Endothelial cell (in vitro differentiated cells): Measurements from ENCODE around the gene KLHL40. TPM values are rescaled to one million over a fixed set of nuclear protein-coding genes. Genes with fewer than 3 reads are reported as not detected.

Experiments used
- DNase-seq: peaks from one replicate; pipeline ENCODE4 v3.0.0; 2021; ENCODE audit warnings: low spot score
- H3K27ac Mint-ChIP-seq: one replicate; pipeline ENCODE4 v1.8.0; 2021; ENCODE audit warnings: mixed read lengths, inconsistent platforms; ENCODE audit not compliant: unreplicated experiment
- H3K27me3 Mint-ChIP-seq: one replicate; pipeline ENCODE4 v1.8.0; 2021; ENCODE audit warnings: mild to moderate bottlenecking, moderate library complexity, mixed read lengths, inconsistent platforms; ENCODE audit not compliant: unreplicated experiment
- H3K36me3 Mint-ChIP-seq: one replicate; pipeline ENCODE4 v1.8.0; 2021; ENCODE audit warnings: mild to moderate bottlenecking, low read depth, mixed read lengths, inconsistent platforms; ENCODE audit not compliant: unreplicated experiment
- H3K4me1 Mint-ChIP-seq: one replicate; pipeline ENCODE4 v1.8.0; 2021; ENCODE audit warnings: mild to moderate bottlenecking, mixed read lengths, inconsistent platforms; ENCODE audit not compliant: unreplicated experiment
- H3K4me3 Mint-ChIP-seq: one replicate; pipeline ENCODE4 v1.8.0; 2021; ENCODE audit warnings: mild to moderate bottlenecking, mixed read lengths, inconsistent platforms; ENCODE audit not compliant: unreplicated experiment
- H3K9me3 Mint-ChIP-seq: one replicate; pipeline ENCODE4 v1.8.0; 2021; ENCODE audit warnings: mixed read lengths, inconsistent platforms; ENCODE audit not compliant: unreplicated experiment
- total RNA-seq: library from RNA; stranded (reverse); fragmentation: NEBNext Ultra II Directional; extraction: Animal tissue kit (Norgen Biotek cat#: 25700); gene quantifications from one replicate; pipeline ENCODE4 v1.2.1, GENCODE V29; 2021; ENCODE audit not compliant: unreplicated experiment
- TF ChIP-seq, protein P1 (sequence below): fragments of 200-600 bp; sonication (generic); IDR thresholded peaks from one replicate; pipeline ENCODE4 v1.5.0; 2021; ENCODE audit warnings: antibody characterized with exemption; ENCODE audit not compliant: unreplicated experiment

KLHL40 gene
- total RNA-seq, 1 donor from 2014 or later = not detected

DNA sequence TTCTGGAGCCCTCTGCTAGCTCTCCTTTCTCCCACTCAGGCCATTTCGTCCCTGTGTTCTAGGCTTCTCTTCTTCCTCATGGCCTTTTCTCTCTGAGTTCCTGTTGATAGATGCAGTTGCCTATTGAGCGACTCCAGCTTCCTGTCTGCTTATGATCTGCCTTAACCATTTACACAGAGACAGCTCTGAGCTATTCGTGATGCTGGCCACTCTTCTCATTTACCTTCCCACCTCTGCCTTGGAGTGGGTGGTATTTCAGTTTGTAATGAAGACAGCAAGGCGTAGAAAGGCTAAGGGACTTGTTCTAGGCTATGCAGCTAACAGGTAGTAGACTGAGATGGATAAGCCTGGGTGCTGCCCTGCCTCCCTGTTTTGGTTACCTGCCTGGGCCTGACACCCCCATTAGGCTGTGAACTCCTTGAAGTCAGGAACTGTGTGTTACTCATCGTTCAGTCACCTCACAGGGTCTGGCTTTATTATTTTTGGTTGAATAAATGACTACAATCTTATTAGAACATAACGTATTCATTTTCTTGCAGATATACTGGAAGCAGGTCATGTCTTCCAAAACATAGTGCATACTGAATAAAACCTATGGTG is 44.5 kb upstream of the KLHL40 start:
- TF ChIP-seq, protein P1, sequence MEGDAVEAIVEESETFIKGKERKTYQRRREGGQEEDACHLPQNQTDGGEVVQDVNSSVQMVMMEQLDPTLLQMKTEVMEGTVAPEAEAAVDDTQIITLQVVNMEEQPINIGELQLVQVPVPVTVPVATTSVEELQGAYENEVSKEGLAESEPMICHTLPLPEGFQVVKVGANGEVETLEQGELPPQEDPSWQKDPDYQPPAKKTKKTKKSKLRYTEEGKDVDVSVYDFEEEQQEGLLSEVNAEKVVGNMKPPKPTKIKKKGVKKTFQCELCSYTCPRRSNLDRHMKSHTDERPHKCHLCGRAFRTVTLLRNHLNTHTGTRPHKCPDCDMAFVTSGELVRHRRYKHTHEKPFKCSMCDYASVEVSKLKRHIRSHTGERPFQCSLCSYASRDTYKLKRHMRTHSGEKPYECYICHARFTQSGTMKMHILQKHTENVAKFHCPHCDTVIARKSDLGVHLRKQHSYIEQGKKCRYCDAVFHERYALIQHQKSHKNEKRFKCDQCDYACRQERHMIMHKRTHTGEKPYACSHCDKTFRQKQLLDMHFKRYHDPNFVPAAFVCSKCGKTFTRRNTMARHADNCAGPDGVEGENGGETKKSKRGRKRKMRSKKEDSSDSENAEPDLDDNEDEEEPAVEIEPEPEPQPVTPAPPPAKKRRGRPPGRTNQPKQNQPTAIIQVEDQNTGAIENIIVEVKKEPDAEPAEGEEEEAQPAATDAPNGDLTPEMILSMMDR = no peak
- Mint-ChIP-seq H3K9me3 (no peaks in the 10 kb centered on the region), H3K4me3 (peak overlapping the region; percentile 70), H3K36me3 (peaks cover 27% of the 10 kb centered on the region), H3K27me3 (peaks cover 3% of the 10 kb centered on the region), H3K4me1 (peaks cover 13% of the 10 kb centered on the region), H3K27ac (peak overlapping the region; percentile 92)
- DNase-seq = no peak

DNA sequence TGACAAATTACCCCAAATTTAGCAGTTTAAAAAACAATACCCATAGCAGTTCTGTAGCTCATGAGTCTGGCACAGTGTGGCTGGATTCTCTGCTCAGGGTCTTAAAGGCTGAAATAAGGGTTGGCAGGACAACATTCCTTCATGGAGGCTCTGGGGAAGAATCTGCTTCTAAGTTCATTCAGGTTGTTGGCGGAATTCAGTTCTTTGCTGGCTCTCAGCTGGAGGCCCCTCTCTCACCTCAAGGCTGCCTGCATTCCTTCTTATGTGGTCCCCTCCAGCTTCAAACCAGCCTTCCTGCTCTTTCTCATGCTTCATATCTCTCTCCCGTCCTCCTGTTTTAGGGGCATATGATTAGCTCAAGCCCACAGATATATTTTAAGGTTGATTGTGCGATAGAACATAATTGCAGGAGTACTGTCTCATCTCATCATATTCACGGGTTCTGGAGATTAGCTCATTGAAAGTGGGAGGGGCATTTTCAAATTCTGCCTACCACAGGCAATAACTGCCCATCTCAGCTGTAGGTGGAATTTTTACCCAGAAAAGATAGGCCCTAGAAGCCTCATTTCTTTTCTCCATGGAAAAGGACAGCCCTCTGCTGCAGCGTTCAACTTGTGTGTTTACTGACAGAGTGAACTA is 37.4 kb upstream of the KLHL40 start:
- DNase-seq = no peak
- TF ChIP-seq, protein P1 = no peak
- Mint-ChIP-seq H3K36me3 (peaks cover 31% of the 10 kb centered on the region), H3K27ac (peak overlapping the region; percentile 13), H3K9me3 (no peaks in the 10 kb centered on the region), H3K4me3 (no peak overlapping the region), H3K4me1 (peaks cover 25% of the 10 kb centered on the region), H3K27me3 (peaks cover 12% of the 10 kb centered on the region)

DNA sequence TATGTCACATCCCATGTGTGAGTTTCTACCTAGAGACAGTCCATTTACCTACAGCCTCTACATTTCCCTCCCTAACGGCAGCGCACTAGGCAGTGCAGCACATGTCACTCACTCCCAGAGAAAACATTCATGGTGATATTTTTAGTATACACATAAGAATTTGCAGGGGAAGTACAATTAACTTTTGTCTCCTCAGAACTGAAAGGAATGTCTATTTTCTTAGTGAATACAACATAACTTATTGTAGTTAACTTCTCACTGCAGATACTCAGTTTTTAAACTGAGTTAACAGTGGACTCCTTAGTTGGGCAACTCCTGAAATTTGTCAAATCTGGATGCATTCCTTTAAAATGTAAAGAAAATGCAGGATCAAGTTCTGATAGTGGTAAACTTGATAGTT is 36.3 kb upstream of the KLHL40 start:
- Mint-ChIP-seq H3K4me3 (peak overlapping the region; percentile 60), H3K4me1 (peaks cover 28% of the 10 kb centered on the region)

DNA sequence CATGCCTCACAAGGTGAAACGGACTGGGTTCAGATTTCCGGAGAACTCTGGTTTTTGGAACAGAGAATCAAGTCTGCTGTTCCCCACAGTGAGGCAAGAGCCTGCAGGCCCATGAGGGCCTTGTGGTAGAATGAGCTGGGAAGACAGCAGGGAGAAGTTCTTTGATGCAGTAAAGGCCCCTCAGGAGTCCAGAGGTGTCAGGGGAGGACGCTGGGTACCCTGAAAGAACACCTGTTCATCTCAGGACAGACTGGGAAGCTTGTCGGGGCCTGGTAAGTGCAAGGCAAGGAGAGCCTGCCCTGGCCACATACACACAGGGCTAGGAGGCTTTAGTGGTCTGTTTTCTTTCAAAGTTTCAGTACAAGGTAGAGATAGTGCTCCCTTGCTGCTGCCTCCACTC is 35.6 kb upstream of the KLHL40 start:
- TF ChIP-seq, protein P1 = no peak
- DNase-seq = no peak
- Mint-ChIP-seq H3K27ac (no peak overlapping the region), H3K4me1 (peaks cover 28% of the 10 kb centered on the region), H3K4me3 (no peak overlapping the region), H3K36me3 (peaks cover 27% of the 10 kb centered on the region), H3K27me3 (peaks cover 12% of the 10 kb centered on the region), H3K9me3 (no peaks in the 10 kb centered on the region)

More for the DNA sequence above, 36.3 kb upstream of the KLHL40 start:
- TF ChIP-seq, protein P1 = no peak
- H3K27me3 Mint-ChIP-seq = peaks cover 14% of the 10 kb centered on the region
- H3K36me3 Mint-ChIP-seq = peaks cover 31% of the 10 kb centered on the region
- H3K27ac Mint-ChIP-seq = peak overlapping the region; percentile 67
- no peak for DNase-seq
- H3K9me3 Mint-ChIP-seq = no peaks in the 10 kb centered on the region
